ENCODE measurements around the gene ALDH1B1.

The ALDH1B1 gene

DNA sequence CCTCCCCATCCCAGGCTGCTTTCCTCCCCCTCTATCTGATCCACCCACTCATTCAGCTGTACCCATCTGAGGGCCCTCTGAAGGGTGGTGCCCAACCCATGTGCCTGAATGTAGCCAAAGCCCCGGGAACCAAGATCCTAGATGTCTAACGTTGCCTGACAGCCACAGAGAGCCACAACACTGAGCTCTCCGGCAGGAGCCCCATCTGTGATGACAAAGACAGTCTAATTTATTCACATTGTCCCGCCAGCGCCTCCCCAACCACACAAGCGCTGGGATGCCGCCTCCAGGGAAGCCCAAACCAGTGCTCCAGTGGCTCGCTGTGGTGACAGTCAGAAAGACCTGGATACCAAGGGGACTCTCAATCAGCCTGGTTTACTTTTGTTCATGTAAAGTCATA lies 23.4 kb downstream of the ALDH1B1 start:
- no peak for TF ChIP-seq REST (IDR thresholded peaks at IDR 0.05; ENCODE audit: insufficient read depth in 1 of 2, low read depth in 2 of 2, low read length in 2 of 2)
- TF ChIP-seq TAF1 (IDR thresholded peaks at IDR 0.05; ENCODE audit: borderline replicate concordance, insufficient read depth, low read length), result no peak
- TF ChIP-seq POLR2AphosphoS5 (IDR thresholded peaks at IDR 0.05; ENCODE audit: low read depth, low read length), result no peak

DNA sequence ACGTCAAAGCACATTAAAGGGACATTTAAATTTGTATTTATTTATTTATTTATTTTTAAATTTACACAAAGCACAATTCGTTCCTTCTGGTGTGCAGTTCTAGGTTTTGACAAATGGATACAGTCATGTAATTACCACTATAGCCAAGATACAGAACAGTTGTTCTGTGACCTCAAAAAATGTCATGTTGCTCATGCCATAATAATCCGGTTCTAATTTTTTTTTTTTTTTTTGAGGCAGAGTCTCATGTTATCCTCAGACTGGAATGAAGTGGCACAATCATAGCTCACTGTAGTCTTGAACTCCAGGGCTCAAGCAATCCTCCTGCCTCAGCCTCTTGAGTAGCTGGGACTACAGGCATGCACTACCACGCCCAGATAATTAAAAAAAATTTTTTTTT lies 24.0 kb downstream of the ALDH1B1 start:
- TF ChIP-seq POLR2AphosphoS5 (IDR thresholded peaks at IDR 0.05; ENCODE audit: low read depth, low read length), result no peak

GRCh38 chr9:38417003-38417945 lies 24.8 kb downstream of the ALDH1B1 start:
- no peak for TF ChIP-seq FOXP2 (optimal IDR thresholded peaks at IDR 0.05; ENCODE audit: borderline replicate concordance, extremely low read depth, extremely low read length, insufficient read depth)
- TF ChIP-seq POLR2AphosphoS5 (IDR thresholded peaks at IDR 0.05; ENCODE audit: low read depth, low read length), result no peak
- no peak for TF ChIP-seq REST (IDR thresholded peaks at IDR 0.05; ENCODE audit: insufficient read depth in 1 of 2, low read depth in 2 of 2, low read length in 2 of 2)
- TF ChIP-seq TAF1 (IDR thresholded peaks at IDR 0.05; ENCODE audit: borderline replicate concordance, insufficient read depth, low read length), result no peak
- TF ChIP-seq SIN3A (IDR thresholded peaks at IDR 0.05; ENCODE audit: borderline replicate concordance, insufficient read depth, low read length), result no peak

- TF ChIP-seq TAF1 (IDR thresholded peaks at IDR 0.05; ENCODE audit: borderline replicate concordance, insufficient read depth, low read length) (no peak), FOXP2 (optimal IDR thresholded peaks at IDR 0.05; ENCODE audit: borderline replicate concordance, extremely low read depth, extremely low read length, insufficient read depth) (no peak), SIN3A (IDR thresholded peaks at IDR 0.05; ENCODE audit: borderline replicate concordance, insufficient read depth, low read length) (no peak), POLR2AphosphoS5 (IDR thresholded peaks at IDR 0.05; ENCODE audit: low read depth, low read length) (no peak), REST (IDR thresholded peaks at IDR 0.05; ENCODE audit: insufficient read depth in 1 of 2, low read depth in 2 of 2, low read length in 2 of 2) (no peak)
Measured at GRCh38 chr9:38418366-38418765, 25.9 kb downstream of the ALDH1B1 start.

GRCh38 chr9:38419181-38419580 lies 26.7 kb downstream of the ALDH1B1 start:
- TF ChIP-seq POLR2AphosphoS5 (IDR thresholded peaks at IDR 0.05; ENCODE audit: low read depth, low read length) (no peak), REST (IDR thresholded peaks at IDR 0.05; ENCODE audit: insufficient read depth in 1 of 2, low read depth in 2 of 2, low read length in 2 of 2) (no peak), TAF1 (IDR thresholded peaks at IDR 0.05; ENCODE audit: borderline replicate concordance, insufficient read depth, low read length) (no peak), SIN3A (IDR thresholded peaks at IDR 0.05; ENCODE audit: borderline replicate concordance, insufficient read depth, low read length) (no peak), FOXP2 (optimal IDR thresholded peaks at IDR 0.05; ENCODE audit: borderline replicate concordance, extremely low read depth, extremely low read length, insufficient read depth) (no peak)

Data from PFSK-1 (cell line).